HG03064 (cell line): ENCODE data around the gene TSPAN15.
"Not testable (repeated sequence)": the region's sequence is repeated elsewhere in the genome, so short reads cannot be mapped to it uniquely, and the experiment has no call there.

Source experiments
- ATAC-seq: cut with Tn5 transposase; IDR thresholded peaks from one replicate; pipeline ENCODE4 v1.9.1; 2021; ENCODE audit warnings: low read depth; ENCODE audit not compliant: unreplicated experiment

Gene TSPAN15

DNA sequence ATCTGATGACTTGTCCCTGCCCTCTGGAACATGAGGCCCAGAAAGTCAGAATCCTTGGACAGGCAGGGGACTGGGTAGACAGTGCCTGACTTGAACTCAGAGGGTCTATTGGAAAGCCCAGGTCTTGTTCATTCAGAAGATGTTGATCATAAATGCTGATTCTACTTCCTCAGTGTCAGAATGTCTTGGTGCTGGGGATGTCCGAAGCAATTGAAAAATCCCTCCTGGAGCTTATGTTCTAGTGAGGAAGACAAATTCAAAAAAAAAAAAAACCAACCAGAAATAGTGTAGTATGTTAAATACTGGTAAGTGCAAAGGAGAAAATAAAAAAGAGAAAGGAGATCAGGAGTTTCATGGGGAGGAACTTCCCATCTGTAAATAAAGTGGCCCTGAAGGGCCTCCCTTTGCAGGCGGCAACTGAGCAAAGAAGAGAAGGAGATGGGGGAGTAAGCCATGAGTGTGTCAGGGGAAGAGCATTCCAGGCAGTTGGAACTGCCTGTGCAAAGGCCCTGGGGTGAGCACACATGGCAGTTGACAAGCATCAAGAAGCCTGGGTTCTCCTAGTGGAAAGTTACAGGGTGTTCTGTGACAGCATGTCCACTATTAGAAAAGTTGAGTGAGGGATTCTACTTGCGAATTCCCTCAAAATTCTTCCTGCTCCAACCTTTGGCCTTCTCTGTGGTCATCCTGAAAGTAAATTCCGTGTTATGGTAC lies 30.7 kb downstream of the TSPAN15 start:
- ATAC-seq = no peak

DNA sequence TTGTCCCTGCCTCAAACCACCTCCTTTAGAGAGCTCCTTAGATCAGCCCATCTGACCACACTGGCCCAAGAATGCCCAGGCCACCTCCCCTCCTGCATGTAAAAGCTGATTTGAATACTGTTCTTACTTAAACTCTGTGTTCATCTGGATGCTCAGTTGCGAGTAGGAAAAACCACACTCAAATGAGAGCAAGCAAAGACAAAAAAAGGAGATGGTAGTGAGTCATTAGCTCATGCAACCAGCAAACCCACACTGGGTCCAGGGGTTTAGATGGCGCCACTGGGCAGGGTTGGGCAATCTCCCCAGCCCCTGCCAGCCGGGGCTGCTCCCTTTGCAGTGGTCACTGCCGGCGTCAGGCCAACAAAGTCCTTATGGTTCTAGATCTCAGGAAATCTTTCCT lies 32.7 kb downstream of the TSPAN15 start:
- ATAC-seq = no peak

DNA sequence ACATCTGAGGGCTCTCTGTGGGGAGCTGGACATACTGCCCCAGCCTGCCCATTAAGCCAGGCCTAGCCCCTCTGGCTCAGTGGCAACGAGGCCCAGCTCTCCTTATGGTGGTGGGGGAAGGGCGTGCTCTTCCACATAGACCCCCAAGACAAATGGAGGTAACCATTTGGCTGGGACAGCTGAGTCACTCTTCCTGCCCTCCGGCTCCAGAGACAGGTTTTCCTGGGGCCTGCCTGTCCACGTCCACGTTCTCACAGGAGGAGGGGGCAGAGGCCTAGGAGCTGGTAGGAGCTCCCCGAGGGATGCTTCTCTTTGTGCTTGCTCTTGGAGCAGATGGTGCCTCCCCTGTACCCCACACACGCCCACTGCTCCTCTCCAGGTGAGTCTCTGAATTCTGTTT lies 33.5 kb downstream of the TSPAN15 start:
- ATAC-seq = no peak

DNA sequence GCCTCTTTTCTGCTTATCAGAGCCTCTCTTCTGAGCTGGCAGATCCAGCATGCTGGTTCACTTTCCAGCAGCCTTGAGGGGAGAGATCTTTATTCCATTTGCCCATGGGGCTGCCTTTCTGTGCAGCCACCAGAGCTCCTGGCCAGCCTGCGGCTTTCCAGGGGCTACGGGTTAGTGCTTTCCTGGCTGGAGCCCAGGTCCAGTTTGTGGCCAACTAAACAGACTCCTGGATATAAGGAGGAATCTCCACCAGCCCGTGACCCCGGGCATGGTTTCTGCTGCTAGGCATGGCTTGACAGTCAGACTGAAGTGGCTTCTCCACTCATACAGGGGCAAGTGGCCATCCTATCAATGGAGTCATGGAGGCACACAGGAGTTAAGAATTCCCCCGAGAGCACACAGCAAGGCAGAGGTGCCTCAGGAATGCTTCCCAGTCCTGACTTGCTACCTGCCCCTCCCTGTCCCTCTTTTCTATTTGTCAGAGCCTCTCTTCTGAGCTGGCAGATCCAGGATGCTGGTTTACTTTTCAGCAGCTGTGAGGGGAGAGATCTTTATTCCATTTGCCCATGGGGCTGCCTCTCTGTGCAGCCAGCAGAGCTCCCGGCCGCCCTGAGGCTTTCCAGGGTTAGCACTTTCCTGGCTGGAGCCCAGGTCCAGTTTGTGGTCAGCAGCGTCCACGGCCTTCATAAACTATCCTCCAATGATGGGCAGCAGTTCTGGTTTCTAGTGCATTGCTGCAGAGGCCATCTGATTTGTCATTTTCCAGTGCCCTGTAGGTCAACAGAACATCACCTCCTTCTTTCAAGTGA lies 35.9 kb downstream of the TSPAN15 start:
- no peak for ATAC-seq

DNA sequence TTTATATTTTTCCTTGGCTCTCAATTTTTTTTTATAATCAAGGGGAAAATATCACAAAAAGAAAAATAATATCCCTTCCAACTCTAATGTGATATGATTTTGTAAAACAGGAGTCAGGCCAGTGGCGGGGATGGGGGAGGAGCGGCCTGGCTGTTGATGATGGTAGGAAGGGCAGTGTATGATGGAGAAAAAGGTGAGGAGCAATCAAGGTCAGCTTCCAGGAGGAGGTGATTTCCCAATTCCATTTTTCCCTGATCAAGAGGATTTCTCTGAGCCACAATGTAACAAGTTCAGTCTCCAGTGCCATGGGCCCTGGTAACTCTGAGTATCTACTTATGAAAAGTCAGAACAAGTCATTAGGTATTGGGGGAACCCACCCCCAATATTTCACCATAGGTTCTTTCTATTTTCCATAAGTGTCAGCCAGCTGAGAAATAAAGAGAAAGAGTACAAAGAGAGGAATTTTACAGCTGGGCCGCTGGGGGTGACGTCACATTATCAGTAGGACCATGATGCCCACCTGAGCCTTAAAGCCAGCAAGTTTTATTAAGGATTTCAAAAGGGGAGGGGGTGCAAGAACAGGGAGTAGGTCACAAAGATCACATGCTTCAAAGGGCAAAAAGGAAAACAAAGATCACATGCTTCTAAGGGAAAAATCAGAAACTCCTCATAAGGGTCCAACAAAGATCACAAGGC lies 37.0 kb downstream of the TSPAN15 start:
- not testable (repeated sequence) for ATAC-seq

DNA sequence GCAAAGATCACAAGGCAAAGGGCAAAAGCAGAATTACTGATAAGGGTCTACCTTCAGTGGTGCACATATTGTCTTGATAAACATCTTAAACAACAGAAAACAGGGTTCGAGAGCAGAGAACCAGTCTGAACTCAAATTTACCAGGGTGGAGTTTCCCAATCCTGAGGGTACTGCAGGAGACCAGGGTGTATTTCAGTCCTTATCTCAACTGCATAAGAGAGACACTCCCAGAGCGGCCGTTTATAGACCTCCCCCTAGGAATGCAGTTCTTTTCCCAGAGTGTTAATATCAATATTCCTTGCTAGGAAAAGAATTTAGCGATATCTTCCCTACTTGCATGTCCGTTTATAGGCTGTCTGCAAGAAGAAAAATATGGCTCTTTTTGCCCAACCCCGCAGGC lies 37.6 kb downstream of the TSPAN15 start:
- ATAC-seq = not testable (repeated sequence)

DNA sequence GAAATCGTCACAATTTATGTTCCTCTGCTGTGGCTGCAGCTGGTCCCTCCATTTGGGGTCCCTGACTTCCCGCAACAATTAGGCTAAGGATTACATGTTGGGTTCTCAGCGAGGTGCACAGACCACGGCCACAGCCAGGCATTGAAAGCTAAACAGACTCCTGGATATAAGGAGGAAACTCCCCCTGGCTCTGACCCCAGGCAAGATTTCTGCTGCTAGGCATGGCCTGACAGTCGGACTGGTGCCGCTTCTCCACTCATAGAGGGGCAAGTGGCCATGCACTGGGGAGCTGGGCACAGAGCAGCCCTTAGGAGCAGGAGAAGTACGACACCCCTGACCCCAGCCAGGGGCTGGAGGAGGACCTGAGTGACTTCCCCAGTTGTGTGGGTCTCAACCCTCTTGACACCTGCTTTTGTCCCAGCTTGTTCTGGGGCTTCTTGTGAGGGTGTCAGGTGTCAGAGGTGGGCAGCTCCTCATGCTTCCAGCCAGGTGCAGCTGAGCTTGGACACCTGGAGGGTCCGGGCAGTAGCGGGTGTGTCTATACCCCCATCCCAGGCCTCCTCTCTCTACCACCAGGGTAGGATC lies 38.3 kb downstream of the TSPAN15 start:
- no peak for ATAC-seq

DNA sequence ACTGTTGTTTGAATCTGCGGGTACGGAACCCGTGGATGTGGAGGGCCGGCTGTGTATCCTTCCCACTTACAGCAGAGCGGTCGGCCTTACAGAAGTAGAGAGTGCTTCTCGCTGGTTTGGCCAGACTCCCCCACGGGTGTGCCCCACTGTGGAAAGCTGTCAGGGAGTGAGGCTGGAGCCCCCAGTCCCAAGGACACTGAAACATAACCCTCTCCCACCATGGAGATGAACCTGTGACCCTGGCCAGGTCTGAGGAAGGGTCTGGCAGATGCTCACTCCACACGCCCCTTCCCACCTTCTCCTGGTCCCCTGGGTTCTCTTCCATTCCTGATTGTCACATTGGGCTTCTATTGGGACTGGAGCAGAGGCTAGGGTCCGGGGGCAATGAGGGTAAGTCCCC lies 39.6 kb downstream of the TSPAN15 start:
- no peak for ATAC-seq

DNA sequence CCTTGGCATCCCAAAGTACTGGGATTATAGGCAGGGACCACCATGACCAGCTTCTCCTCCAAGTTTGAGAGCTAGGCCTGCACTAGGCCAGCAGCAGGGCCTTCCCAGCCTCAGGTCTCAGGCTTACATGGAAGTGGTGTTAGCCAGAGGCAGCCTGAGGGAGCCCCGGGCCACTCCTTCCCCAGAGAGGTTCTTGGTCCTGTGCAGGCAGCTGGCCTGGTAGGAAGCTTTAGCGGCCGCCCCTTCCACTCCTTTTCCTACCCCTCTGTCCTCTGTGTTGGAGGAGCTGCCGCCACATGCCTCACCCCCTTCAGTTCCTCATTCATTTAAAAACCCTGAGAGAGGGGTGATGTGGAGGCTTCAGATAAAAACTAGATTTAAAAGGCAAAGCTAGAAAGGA lies 40.3 kb downstream of the TSPAN15 start:
- ATAC-seq = no peak

DNA sequence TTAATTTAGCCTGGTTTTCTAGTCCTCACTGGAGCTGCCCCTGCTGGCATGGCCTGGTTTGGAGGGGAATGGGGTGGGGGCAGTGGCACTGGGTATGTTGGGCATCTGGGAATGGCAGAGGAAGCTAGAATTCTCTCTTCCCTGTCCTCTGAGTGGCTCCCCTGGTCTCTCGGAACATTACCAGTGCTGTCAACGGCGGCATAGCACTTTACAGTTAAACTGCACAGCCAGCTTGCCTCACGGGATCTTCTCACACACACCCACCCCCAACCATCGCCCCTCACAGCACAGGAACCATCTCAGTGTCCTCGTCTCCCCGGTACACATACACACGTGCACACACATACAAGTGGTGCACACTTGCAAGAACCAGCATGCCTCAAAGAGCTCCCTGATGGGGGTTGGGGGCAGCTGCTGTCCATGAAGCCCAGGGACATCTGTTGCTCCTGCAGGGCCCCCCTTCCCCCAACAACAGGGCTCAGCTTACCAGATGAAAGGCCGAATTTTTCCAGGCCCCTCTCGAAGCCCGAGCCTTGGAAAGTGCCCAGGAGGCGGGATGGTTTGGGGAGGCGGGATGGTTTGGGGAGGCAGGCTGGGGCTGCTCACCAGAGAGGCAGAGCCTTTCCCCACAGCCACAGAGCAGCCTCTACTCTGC lies 41.0 kb downstream of the TSPAN15 start:
- no peak for ATAC-seq

DNA sequence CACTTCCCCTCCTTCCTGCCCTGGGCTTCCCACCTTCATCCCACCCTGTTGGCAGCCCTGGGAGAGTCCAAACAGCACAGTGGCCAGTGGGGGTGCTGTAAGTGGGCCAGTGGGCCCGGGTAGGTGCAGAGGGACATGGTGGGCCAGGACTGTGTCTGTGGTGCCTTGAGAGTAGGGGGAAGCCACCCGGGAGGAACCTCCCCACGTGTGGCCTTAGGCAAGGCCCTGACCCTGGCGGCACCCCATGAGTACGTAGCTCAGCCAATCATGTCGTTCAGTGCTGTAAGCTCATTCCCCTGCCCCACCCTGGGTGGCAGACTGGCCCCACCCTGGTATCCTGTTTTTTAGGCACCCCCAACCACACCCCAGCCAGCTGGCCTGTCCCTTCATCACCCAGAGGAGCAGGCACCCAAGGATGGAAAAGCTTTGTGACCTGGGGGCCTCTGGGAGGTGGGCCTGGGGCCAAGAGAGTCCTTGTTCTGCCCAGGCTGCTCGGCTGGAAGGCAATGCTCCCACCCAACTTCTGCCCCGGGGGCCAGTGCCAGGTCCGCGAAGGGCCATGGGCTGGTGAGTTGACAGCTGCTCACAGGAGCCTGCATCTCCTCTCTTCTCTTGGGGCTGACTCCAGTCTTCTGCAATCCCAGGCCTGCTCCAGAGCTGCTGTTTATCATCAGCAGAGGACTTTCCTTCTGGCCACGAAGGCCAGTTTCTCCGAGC lies 41.6 kb downstream of the TSPAN15 start:
- ATAC-seq = no peak

DNA sequence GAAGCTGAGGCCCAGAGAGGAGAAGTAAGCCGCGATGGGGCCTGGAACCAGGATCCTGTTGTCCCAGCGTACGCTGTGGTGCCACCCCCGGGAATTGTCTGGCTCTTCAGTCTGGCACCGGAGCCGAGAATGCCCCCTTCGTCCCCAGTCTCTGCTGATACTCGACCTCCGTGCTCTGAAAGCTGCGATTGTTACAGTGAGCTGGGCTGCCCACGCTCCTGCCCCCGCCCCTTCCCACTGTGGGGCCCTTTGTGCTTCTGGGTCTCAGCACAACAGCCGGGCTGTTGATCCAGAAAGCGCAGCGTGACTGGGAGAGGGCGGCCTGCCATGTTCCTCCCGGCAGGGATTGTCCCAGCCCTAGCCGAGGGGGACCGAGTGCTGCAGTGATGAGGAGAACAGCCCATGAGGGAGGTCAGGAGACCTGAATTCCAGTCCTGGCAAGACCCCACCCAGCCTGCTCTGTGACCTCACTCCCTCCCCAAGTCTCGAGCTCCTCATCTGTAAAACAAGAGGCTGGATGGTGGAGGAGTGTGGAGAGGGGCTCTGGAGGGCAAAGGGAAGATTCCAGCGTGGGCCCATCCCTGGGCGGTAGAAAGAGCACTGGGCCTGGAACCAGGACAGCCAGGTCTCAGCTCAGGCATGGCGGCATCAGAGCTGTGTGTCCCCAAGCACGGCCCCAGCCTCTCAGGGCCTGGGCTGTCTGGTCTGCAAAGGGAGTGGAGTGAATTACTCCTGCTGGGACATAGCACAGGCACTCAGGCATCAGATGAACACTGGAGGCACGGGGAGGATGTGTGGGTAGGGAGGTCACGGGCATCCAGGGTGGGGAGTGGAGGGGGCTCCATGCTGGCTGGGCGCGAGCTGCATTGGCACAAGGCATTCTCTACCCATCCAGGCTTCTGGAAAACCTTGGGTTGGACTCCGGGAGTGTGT lies 43.6 kb downstream of the TSPAN15 start:
- ATAC-seq = no peak

DNA sequence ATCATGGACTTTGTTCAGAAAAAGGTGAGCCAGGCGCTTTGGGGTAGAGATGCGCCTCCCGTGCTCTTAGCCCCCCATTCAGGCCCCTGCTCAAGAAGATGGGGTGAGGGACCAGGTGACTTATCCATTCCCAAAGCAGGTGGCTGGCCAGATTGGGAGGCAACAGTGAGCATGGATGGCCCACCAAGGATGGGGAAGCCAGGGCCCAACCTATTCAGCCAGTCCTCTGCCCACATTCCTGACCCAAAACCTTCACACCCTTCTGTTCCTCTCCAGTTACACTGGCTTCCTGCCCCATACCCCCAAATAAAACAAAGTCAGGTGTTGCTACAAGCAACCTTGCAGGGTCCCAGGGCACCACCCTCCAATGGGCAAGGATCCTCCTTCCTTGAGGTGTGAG lies 44.4 kb downstream of the TSPAN15 start:
- ATAC-seq = no peak

DNA sequence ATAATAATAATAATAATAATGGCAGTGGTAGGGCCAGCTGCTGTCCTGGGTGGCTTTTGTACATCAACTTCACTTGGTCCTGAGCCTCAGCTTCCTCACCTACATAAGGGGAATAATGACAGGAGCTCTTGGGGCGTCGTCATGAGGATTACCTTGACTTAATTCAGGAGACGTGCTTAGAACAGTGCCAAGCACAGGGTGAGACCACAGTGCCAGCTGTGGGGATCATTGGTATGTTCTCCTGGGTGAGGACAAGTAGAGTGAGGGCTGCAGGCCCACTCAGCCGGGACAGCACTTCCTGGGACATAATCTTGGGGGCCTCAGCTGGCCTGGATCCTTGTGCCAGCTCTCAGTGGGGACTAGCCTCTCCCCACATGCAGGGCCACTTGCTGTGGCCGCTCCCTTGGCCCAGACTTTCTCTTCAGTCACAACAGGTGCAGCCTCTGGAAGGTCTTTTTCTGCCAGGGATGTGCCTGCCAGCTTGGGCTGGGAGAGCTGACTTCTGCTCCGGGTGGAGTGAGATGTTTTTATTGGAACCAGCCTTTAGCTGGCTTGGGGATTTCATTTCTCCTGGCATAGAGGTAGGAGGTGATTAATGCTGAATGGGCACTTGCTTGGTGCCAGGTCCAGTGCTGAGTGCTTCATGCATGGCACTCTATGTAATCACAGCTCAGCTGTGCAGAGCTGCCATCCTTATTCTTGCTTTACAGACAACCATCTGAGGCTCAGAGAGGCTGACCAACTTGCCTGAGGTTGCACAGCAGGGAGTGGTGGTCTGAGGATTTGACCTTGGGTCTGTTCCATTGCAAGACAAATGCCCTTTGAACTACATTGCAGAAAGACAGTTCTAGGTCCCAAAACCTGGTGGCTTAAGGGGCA lies 45.3 kb downstream of the TSPAN15 start:
- ATAC-seq = no peak

DNA sequence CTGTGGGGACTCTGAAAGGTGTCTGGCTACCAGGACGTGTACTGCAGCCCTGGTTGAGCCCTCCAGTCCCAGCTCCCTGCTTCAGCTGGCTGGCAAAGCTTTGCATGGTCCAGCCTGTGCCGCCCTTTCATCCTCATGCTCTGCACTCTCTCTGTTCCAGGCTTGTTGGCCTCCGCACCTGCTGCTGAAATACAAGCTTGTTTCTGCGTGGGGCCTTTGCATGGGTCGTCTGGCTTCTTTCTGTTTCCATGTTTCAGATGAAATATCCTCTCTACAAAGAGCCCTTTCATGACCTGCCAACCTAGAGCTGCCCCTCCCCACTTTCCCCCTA lies 45.9 kb downstream of the TSPAN15 start:
- ATAC-seq = no peak

DNA sequence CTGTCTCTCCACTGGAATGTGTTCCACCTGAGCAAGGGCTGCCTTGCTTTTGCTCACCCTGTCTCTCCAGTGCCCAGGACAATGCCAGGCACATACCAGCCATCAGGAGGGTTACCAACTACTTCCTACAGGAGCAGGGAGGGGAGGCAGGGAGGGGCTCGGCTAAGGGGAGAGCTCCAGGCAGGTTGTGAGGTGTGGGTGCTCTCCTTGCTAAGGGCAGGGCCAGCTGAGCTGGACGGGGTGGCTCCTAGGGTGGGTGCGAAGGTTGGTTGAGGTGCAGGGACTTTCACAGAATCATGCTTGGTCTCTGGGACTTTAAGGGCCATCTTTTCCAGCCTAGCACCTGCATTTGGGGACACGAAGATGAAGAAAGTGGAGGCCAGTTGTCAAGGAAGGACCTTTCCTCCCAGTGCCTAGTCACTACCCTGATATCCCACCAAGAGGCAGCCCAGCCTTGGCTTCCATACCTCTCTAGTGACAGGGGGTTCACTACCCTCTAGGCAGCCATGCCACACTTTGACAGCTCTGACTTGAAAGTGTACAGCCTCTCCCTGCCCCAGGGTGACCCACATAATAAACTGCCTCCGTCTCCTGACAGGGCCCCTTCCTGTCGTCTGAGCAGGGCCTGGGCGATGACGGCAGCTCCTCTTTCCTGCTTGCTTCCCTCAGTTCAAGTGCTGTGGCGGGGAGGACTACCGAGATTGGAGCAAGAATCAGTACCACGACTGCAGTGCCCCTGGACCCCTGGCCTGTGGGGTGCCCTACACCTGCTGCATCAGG lies 46.5 kb downstream of the TSPAN15 start:
- ATAC-seq = no peak

DNA sequence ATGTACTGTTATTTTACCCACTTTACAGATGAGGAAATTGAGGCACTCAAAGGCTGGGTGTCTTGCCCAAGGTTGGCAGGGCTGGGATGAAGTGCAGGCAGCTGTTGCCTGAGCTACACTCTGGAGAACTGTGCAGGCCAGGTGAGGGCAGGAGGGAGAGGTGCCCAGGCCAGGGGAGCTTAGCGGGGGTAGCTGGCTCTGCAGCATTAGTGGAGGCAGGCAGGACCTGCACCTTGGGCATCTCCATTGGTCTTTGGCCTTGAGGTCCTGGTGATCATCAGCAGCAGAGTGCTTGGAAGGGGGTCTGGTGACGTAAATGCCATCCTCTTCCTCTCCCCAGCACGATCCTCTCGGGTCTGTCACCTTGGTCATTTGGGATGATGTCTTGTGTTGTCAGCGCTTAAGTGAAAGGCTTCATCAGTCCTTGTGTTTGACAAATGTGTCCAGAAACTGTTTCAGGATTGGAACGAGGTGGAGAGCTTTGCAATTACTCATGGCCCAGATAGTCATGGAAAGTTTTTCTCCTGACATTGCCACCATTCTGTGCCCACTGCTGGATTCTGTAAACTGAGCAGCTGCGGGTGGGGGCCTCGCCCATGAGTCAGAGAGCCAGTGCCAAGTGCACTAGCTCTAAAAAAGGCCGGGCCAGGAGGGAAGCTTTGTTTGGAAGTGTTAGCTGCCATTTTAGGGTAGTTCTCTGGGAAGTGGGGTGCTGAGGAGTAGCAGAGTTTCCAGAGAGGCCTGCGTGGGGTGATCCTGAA lies 47.6 kb downstream of the TSPAN15 start:
- no peak for ATAC-seq
